Measurements from ENCODE around the gene NINJ2. TPM values are rescaled to one million over a fixed set of nuclear protein-coding genes. Genes with fewer than 3 reads are reported as not detected.

NINJ2 gene
- total RNA-seq, 1 experiment from 2014 or later, result 0.24 TPM

DNA sequence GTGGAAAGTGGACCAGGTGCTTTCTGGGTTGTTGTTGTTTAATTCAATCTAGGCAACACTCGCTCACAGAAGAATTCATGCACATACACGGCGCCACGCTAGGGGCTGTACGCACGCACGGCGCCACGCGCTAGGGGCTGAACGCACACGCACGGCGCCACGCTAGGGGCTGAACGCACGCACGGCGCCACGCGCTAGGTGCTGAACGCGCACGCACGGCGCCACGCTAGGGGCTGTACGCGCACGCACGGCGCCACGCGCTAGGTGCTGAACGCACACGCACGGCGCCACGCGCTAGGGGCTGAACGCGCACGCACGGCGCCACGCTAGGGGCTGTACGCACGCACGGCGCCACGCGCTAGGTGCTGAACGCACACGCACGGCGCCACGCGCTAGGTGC, 54.3 kb downstream of the NINJ2 start:
- H3K36me3 Mint-ChIP-seq (ENCODE audit: insufficient read depth in 1 of 3, low read depth in 3 of 3), result no peaks in the 10 kb centered on the region
- H3K4me1 Mint-ChIP-seq, result peaks cover 2 to 8% of the 10 kb centered on the region in 2 experiments; a peak in 3 of 4 replicates
- H4K20me1 ChIP-seq (ENCODE audit: control insufficient read depth, insufficient read depth, insufficient read length), result no peaks in the 10 kb centered on the region

More for the DNA sequence above, 54.3 kb downstream of the NINJ2 start:
- Histone ChIP-seq H3K4ac (ENCODE audit: low read depth, low read length) (no peak overlapping the region), H3K23ac (ENCODE audit: insufficient read length, low read depth, low read length) (no peak overlapping the region), H4K91ac (ENCODE audit: insufficient read length, low read depth, low read length) (no peak overlapping the region), H2BK12ac (ENCODE audit: insufficient read length, low read depth, low read length) (no peak overlapping the region), H3K27ac (ENCODE audit: insufficient read length, low read depth, low read length) (no peak overlapping the region), H3K18ac (ENCODE audit: insufficient read length, low read depth, low read length) (no peak overlapping the region), H3K56ac (ENCODE audit: insufficient read length, low read depth, low read length) (no peak overlapping the region), H2BK20ac (ENCODE audit: low read depth, low read length, poor library complexity, severe bottlenecking) (no peak overlapping the region), H3K79me2 (ENCODE audit: insufficient read depth, low read length) (no peaks in the 10 kb centered on the region), H3K9ac (ENCODE audit: extremely low read depth, insufficient read length, low read length) (no peak overlapping the region), H3K4me2 (ENCODE audit: insufficient read depth, insufficient read length, low read length) (no peak overlapping the region), H3K23me2 (ENCODE audit: insufficient read length, low read depth, low read length, poor library complexity, severe bottlenecking) (no peaks in the 10 kb centered on the region), H2BK15ac (ENCODE audit: low read depth, low read length) (no peak overlapping the region), H3K14ac (ENCODE audit: insufficient read depth, low read length) (no peak overlapping the region), H4K5ac (ENCODE audit: insufficient read length, low read depth, low read length) (no peak overlapping the region), H2AFZ (ENCODE audit: low read length) (no peak overlapping the region), H2BK5ac (ENCODE audit: insufficient read length, low read length) (no peak overlapping the region), H3K27me3 (ENCODE audit: insufficient read depth, low read length) (no peaks in the 10 kb centered on the region), H3K79me1 (ENCODE audit: insufficient read depth, low read depth, low read length, poor library complexity, severe bottlenecking) (no peaks in the 10 kb centered on the region), H2BK120ac (ENCODE audit: low read depth, low read length, poor library complexity, severe bottlenecking) (no peak overlapping the region), H3K9me3 (ENCODE audit: control insufficient read depth, low read depth, low read length) (no peaks in the 10 kb centered on the region), H2AK5ac (ENCODE audit: insufficient read length, low read length) (no peak overlapping the region), H3K4me1 (ENCODE audit: insufficient read depth, low read length) (no peaks in the 10 kb centered on the region), H4K8ac (replicated peaks; ENCODE audit: insufficient read length, low read depth, low read length) (no peak overlapping the region), H3T11ph (ENCODE audit: low read length) (no peak overlapping the region)
- no peak overlapping the region for H3K27ac Mint-ChIP-seq
- TF ChIP-seq CTCF (conservative IDR thresholded peaks at IDR 0.05), result no peak
- no peak for DNase-seq
- no peak overlapping the region for H3K4me3 Mint-ChIP-seq
- H3K27me3 Mint-ChIP-seq (ENCODE audit: low read depth), result peaks cover 2% of the 10 kb centered on the region; the same call in 1 of the 2 replicates
- no peaks in the 10 kb centered on the region for H3K9me3 Mint-ChIP-seq
- WGBS (ENCODE audit: extremely low coverage, insufficient read length, low lambda C conversion rate), result no CpG with 5 or more reads among the region's 58 CpGs

Data from H9 (cell line).